Astrocyte (in vitro differentiated cells and primary cell): ENCODE results near the gene IDH3B. TPM values are rescaled to one million over a fixed set of nuclear protein-coding genes. Genes with fewer than 3 reads are reported as not detected.
A peak's percentile ranks its signal among the peaks of the same experiment; 100 is the strongest.
"Not testable (repeated sequence)": the region's sequence is repeated elsewhere in the genome, so short reads cannot be mapped to it uniquely, and the experiment has no call there.

Experiments used
- DNase-seq: peaks from one replicate; pipeline ENCODE4 v3.0.0-alpha.2; 2010; ENCODE audit warnings: low read depth
- FAIRE-seq: peaks from 2 replicates; lab custom pipeline; 2011; peaks lifted over from hg19 to GRCh38; lab: Jason Lieb, UNC
- H2AFZ ChIP-seq: 2 replicates; pipeline ENCODE4 v1.6.0; 2012; ENCODE audit warnings: low read depth, low read length, inconsistent platforms
- H3K27ac ChIP-seq: 2 replicates; pipeline ENCODE4 v1.5.1; 2011; ENCODE audit warnings: low read depth, low read length, inconsistent platforms
- H3K27me3 ChIP-seq: 2 replicates; pipeline ENCODE4 v1.6.0; 2011; ENCODE audit warnings: low read length, inconsistent platforms; ENCODE audit not compliant: insufficient read depth
- H3K36me3 ChIP-seq: 2 replicates; pipeline ENCODE4 v1.5.1; 2011; ENCODE audit warnings: low read length, inconsistent platforms; ENCODE audit not compliant: insufficient read depth
- H3K4me1 ChIP-seq: 2 replicates; pipeline ENCODE4 v1.5.1; 2011; ENCODE audit warnings: low read length, inconsistent platforms; ENCODE audit not compliant: insufficient read depth
- H3K4me2 ChIP-seq: 2 replicates; pipeline ENCODE4 v1.6.0; 2012; ENCODE audit warnings: low read length, inconsistent platforms
- H3K4me3 ChIP-seq: 2 replicates; pipeline ENCODE4 v1.5.1; 2011; ENCODE audit warnings: low read depth, mild to moderate bottlenecking, low read length, inconsistent platforms; ENCODE audit not compliant: insufficient read depth
- H3K79me2 ChIP-seq: 2 replicates; pipeline ENCODE4 v1.6.0; 2012; ENCODE audit warnings: mild to moderate bottlenecking, low read length, inconsistent platforms; ENCODE audit not compliant: insufficient read depth
- H3K9ac ChIP-seq: 2 replicates; pipeline ENCODE4 v1.6.0; 2012; ENCODE audit warnings: mild to moderate bottlenecking, low read length, inconsistent platforms
- H3K9me3 ChIP-seq: 2 replicates; pipeline ENCODE4 v1.5.1; 2012; ENCODE audit warnings: low read depth, mild to moderate bottlenecking, low read length, inconsistent platforms; ENCODE audit not compliant: insufficient read depth
- H4K20me1 ChIP-seq: 2 replicates; pipeline ENCODE4 v1.6.0; 2012; ENCODE audit warnings: low read length, inconsistent platforms; ENCODE audit not compliant: insufficient read depth
- H3K27ac Mint-ChIP-seq: one replicate; pipeline ENCODE4 v1.8.0; 2021; ENCODE audit warnings: mild to moderate bottlenecking, mixed read lengths; ENCODE audit not compliant: unreplicated experiment
- H3K27me3 Mint-ChIP-seq: one replicate; pipeline ENCODE4 v1.8.0; 2021; ENCODE audit warnings: low read depth, mixed read lengths; ENCODE audit not compliant: unreplicated experiment
- H3K36me3 Mint-ChIP-seq: one replicate; pipeline ENCODE4 v1.8.0; 2021; ENCODE audit warnings: low read depth, mixed read lengths; ENCODE audit not compliant: unreplicated experiment
- H3K4me1 Mint-ChIP-seq: one replicate; pipeline ENCODE4 v1.8.0; 2021; ENCODE audit warnings: low read depth, mixed read lengths; ENCODE audit not compliant: unreplicated experiment
- H3K4me3 Mint-ChIP-seq: one replicate; pipeline ENCODE4 v1.8.0; 2021; ENCODE audit warnings: mild to moderate bottlenecking, moderate library complexity, mixed read lengths; ENCODE audit not compliant: unreplicated experiment
- H3K9me3 Mint-ChIP-seq: one replicate; pipeline ENCODE4 v1.8.0; 2021; ENCODE audit warnings: mild to moderate bottlenecking, mixed read lengths; ENCODE audit not compliant: unreplicated experiment
- CTCF ChIP-seq: IDR thresholded peaks from 2 replicates; pipeline ENCODE4 v1.5.1; 2011; ENCODE audit warnings: low read depth, mild to moderate bottlenecking, inconsistent platforms, low read length, moderate library complexity; ENCODE audit not compliant: insufficient read depth
- EZH2 ChIP-seq: IDR thresholded peaks from 2 replicates; pipeline ENCODE4 v1.6.1; 2012; ENCODE audit warnings: mild to moderate bottlenecking, low read length, inconsistent platforms; ENCODE audit not compliant: insufficient read depth
- total RNA-seq: library from RNA; stranded (reverse); gene quantifications from 2 replicates; pipeline ENCODE4 v1.2.1, GENCODE V29; 2021

IDH3B gene
- total RNA-seq, 1 donor from 2014 or later: 74.8 TPM

- H3K9me3 Mint-ChIP-seq: peaks cover 6% of the 10 kb centered on the region
- no peak overlapping the region for H2AFZ ChIP-seq
- H3K4me3 ChIP-seq: no peak overlapping the region
- no peak overlapping the region for H3K9ac ChIP-seq
- DNase-seq: no peak
- peak overlapping the region; percentile 57 for H3K4me2 ChIP-seq
- H4K20me1 ChIP-seq: no peaks in the 10 kb centered on the region
- peaks cover 31% of the 10 kb centered on the region for H3K27me3 ChIP-seq
- H3K79me2 ChIP-seq: no peaks in the 10 kb centered on the region
- no peak overlapping the region for H3K4me3 Mint-ChIP-seq
- no peaks in the 10 kb centered on the region for H3K4me1 Mint-ChIP-seq
- no peak for TF ChIP-seq CTCF
- no peak for TF ChIP-seq EZH2
- no peak overlapping the region for H3K27ac ChIP-seq
- H3K27me3 Mint-ChIP-seq: peaks cover 72% of the 10 kb centered on the region
- no peak for FAIRE-seq
- no peaks in the 10 kb centered on the region for H3K36me3 ChIP-seq
- no peaks in the 10 kb centered on the region for H3K4me1 ChIP-seq
- peaks cover 3% of the 10 kb centered on the region for H3K36me3 Mint-ChIP-seq
- no peaks in the 10 kb centered on the region for H3K9me3 ChIP-seq
- no peak overlapping the region for H3K27ac Mint-ChIP-seq
Observed at GRCh38 chr20:2687514-2687913, 23.5 kb upstream of the IDH3B start.

GRCh38 chr20:2684817-2685216 lies 20.8 kb upstream of the IDH3B start:
- not testable (repeated sequence) for DNase-seq, FAIRE-seq, H3K79me2 ChIP-seq, H3K36me3 ChIP-seq, H3K4me3 ChIP-seq, H3K36me3 Mint-ChIP-seq, H4K20me1 ChIP-seq, H3K4me3 Mint-ChIP-seq, H3K4me2 ChIP-seq, H3K27ac Mint-ChIP-seq, H3K9me3 Mint-ChIP-seq, H3K4me1 ChIP-seq, H3K9me3 ChIP-seq, H3K4me1 Mint-ChIP-seq, H3K9ac ChIP-seq, H2AFZ ChIP-seq, H3K27ac ChIP-seq
- H3K27me3 ChIP-seq: peaks cover 14% of the 10 kb centered on the region
- peaks cover 67% of the 10 kb centered on the region for H3K27me3 Mint-ChIP-seq

GRCh38 chr20:2682040-2682439 lies 18.0 kb upstream of the IDH3B start:
- not testable (repeated sequence) for FAIRE-seq, H3K79me2 ChIP-seq, H3K4me1 Mint-ChIP-seq, H4K20me1 ChIP-seq, H3K27ac Mint-ChIP-seq, H3K4me3 Mint-ChIP-seq, H3K36me3 ChIP-seq, H3K36me3 Mint-ChIP-seq, H3K4me2 ChIP-seq, H3K27ac ChIP-seq, H3K9ac ChIP-seq, H3K9me3 Mint-ChIP-seq, DNase-seq, H3K4me1 ChIP-seq, H3K4me3 ChIP-seq, H3K9me3 ChIP-seq, H2AFZ ChIP-seq
- peaks cover 69% of the 10 kb centered on the region for H3K27me3 Mint-ChIP-seq
- H3K27me3 ChIP-seq: peaks cover 16% of the 10 kb centered on the region

- H3K9me3 Mint-ChIP-seq: peaks cover 1% of the 10 kb centered on the region
- H3K36me3 ChIP-seq: no peaks in the 10 kb centered on the region
- H3K36me3 Mint-ChIP-seq: no peaks in the 10 kb centered on the region
- no peaks in the 10 kb centered on the region for H3K9me3 ChIP-seq
- H4K20me1 ChIP-seq: no peaks in the 10 kb centered on the region
- no peak overlapping the region for H3K27ac Mint-ChIP-seq
- H2AFZ ChIP-seq: no peak overlapping the region
- H3K27me3 ChIP-seq: peaks cover 10% of the 10 kb centered on the region
- no peak for FAIRE-seq
- H3K4me2 ChIP-seq: no peak overlapping the region
- H3K27me3 Mint-ChIP-seq: peaks cover 59% of the 10 kb centered on the region
- no peak overlapping the region for H3K4me3 ChIP-seq
- TF ChIP-seq CTCF: no peak
- no peak for TF ChIP-seq EZH2
- H3K79me2 ChIP-seq: no peaks in the 10 kb centered on the region
- no peaks in the 10 kb centered on the region for H3K4me1 ChIP-seq
- no peak overlapping the region for H3K9ac ChIP-seq
- H3K4me1 Mint-ChIP-seq: no peaks in the 10 kb centered on the region
- no peak for DNase-seq
- no peak overlapping the region for H3K27ac ChIP-seq
- no peak overlapping the region for H3K4me3 Mint-ChIP-seq
Observed at GRCh38 chr20:2680046-2680445, 16.0 kb upstream of the IDH3B start.
